Measurements from ENCODE around the gene SLCO4A1. TPM values are rescaled to one million over a fixed set of nuclear protein-coding genes. Genes with fewer than 3 reads are reported as not detected.

Gene SLCO4A1
- total RNA-seq, 1 experiment from 2014 or later, result 48.8 TPM

GRCh38 chr20:62674370-62674769, 32.1 kb downstream of the SLCO4A1 start:
- TF ChIP-seq EZH2 (IDR thresholded peaks at IDR 0.05; ENCODE audit: borderline replicate concordance, low read depth, low read length, poor library complexity, severe bottlenecking), result no peak
- TF ChIP-seq CTCF (conservative IDR thresholded peaks at IDR 0.05; ENCODE audit: low read depth, low read length), result no peak

GRCh38 chr20:62675156-62675876, 33.0 kb downstream of the SLCO4A1 start:
- H3K27ac ChIP-seq (ENCODE audit: low read depth, low read length, poor library complexity, severe bottlenecking), result no peak overlapping the region
- POLR2A ChIA-PET (ENCODE audit: low non-redundant PET), result no interaction called here
- intact Hi-C loops (cut with micrococcal nuclease; ENCODE audit: unreplicated experiment), result no loop called here
- no peak for DNase-seq (ENCODE audit: low spot score)
- TF ChIP-seq EZH2 (IDR thresholded peaks at IDR 0.05; ENCODE audit: borderline replicate concordance, low read depth, low read length, poor library complexity, severe bottlenecking) (no peak), CTCF (conservative IDR thresholded peaks at IDR 0.05; ENCODE audit: low read depth, low read length) (no peak)
- peaks cover 15% of the 10 kb centered on the region for H3K36me3 ChIP-seq (ENCODE audit: insufficient read depth, low read length, poor library complexity, severe bottlenecking)
- H3K9me3 ChIP-seq (ENCODE audit: low read depth, low read length, poor library complexity, severe bottlenecking), result no peaks in the 10 kb centered on the region
- no TSS peak for BruUV-seq (replicated peaks)
- no peak overlapping the region for H3K4me3 ChIP-seq (ENCODE audit: low read depth, low read length, poor library complexity, severe bottlenecking)
- no peaks in the 10 kb centered on the region for H3K27me3 ChIP-seq (replicated peaks; ENCODE audit: insufficient read depth, low read depth, low read length, poor library complexity)
- CTCF ChIA-PET, result no interaction called here
- H3K4me1 ChIP-seq (ENCODE audit: insufficient read depth, low read length, poor library complexity, severe bottlenecking), result no peaks in the 10 kb centered on the region

More at GRCh38 chr20:62674370-62674769, 32.1 kb downstream of the SLCO4A1 start:
- H3K4me3 ChIP-seq (ENCODE audit: low read depth, low read length, poor library complexity, severe bottlenecking), result no peak overlapping the region
- H3K27me3 ChIP-seq (replicated peaks; ENCODE audit: insufficient read depth, low read depth, low read length, poor library complexity), result no peaks in the 10 kb centered on the region
- intact Hi-C loops (cut with micrococcal nuclease; ENCODE audit: unreplicated experiment), result no loop called here
- peaks cover 24% of the 10 kb centered on the region for H3K36me3 ChIP-seq (ENCODE audit: insufficient read depth, low read length, poor library complexity, severe bottlenecking)
- H3K4me1 ChIP-seq (ENCODE audit: insufficient read depth, low read length, poor library complexity, severe bottlenecking), result no peaks in the 10 kb centered on the region
- BruUV-seq (replicated peaks), result no TSS peak
- CTCF ChIA-PET, result interaction anchor here (0.6 kb wide), 1 partner anchor 174 kb away, joined by 6 read pairs; no protein-coding TSS in a partner anchor
- no peak for DNase-seq (ENCODE audit: low spot score)
- no peak overlapping the region for H3K27ac ChIP-seq (ENCODE audit: low read depth, low read length, poor library complexity, severe bottlenecking)
- POLR2A ChIA-PET (ENCODE audit: low non-redundant PET), result no interaction called here
- H3K9me3 ChIP-seq (ENCODE audit: low read depth, low read length, poor library complexity, severe bottlenecking), result no peaks in the 10 kb centered on the region

- no TSS peak for BruUV-seq (replicated peaks)
- no peak overlapping the region for H3K27ac ChIP-seq (ENCODE audit: low read depth, low read length, poor library complexity, severe bottlenecking)
- H3K27me3 ChIP-seq (replicated peaks; ENCODE audit: insufficient read depth, low read depth, low read length, poor library complexity), result no peaks in the 10 kb centered on the region
- no peak for DNase-seq (ENCODE audit: low spot score)
- H3K36me3 ChIP-seq (ENCODE audit: insufficient read depth, low read length, poor library complexity, severe bottlenecking), result peaks cover 15% of the 10 kb centered on the region
- no peaks in the 10 kb centered on the region for H3K4me1 ChIP-seq (ENCODE audit: insufficient read depth, low read length, poor library complexity, severe bottlenecking)
- TF ChIP-seq EZH2 (IDR thresholded peaks at IDR 0.05; ENCODE audit: borderline replicate concordance, low read depth, low read length, poor library complexity, severe bottlenecking) (no peak), CTCF (conservative IDR thresholded peaks at IDR 0.05; ENCODE audit: low read depth, low read length) (no peak)
- intact Hi-C loops (cut with micrococcal nuclease; ENCODE audit: unreplicated experiment), result no loop called here
- no peak overlapping the region for H3K4me3 ChIP-seq (ENCODE audit: low read depth, low read length, poor library complexity, severe bottlenecking)
- ChIA-PET POLR2A (ENCODE audit: low non-redundant PET) (no interaction called here), CTCF (no interaction called here)
- no peaks in the 10 kb centered on the region for H3K9me3 ChIP-seq (ENCODE audit: low read depth, low read length, poor library complexity, severe bottlenecking)
These were observed 33.6 kb downstream of the SLCO4A1 start for GRCh38 chr20:62675877-62676260.
